T-helper 1 cell treated with Interleukin-12 subunit alpha and Interleukin-12 subunit beta and Interleukin-4 antibody, amounts not matched to agents 30 ng/mL and 1 ng/mL, for 36 hours (primary cell): Measurements from ENCODE around the gene RPRD1A. TPM values are rescaled to one million over a fixed set of nuclear protein-coding genes. Genes with fewer than 3 reads are reported as not detected.
"Not testable (repeated sequence)": the region's sequence is repeated elsewhere in the genome, so short reads cannot be mapped to it uniquely, and the experiment has no call there.

Experiments
- intact Hi-C: fragments of 100-400 bp; cut with micrococcal nuclease; formaldehyde crosslinking; loops from one replicate; pipeline ENCODE4 v1.15.1; 2024
- total RNA-seq: library from RNA; stranded (reverse); gene quantifications from 2 replicates; pipeline ENCODE4 v1.2.3, GENCODE V29; 2022

RPRD1A gene
- total RNA-seq, 1 donor from 2014 or later: 29.5 TPM

DNA sequence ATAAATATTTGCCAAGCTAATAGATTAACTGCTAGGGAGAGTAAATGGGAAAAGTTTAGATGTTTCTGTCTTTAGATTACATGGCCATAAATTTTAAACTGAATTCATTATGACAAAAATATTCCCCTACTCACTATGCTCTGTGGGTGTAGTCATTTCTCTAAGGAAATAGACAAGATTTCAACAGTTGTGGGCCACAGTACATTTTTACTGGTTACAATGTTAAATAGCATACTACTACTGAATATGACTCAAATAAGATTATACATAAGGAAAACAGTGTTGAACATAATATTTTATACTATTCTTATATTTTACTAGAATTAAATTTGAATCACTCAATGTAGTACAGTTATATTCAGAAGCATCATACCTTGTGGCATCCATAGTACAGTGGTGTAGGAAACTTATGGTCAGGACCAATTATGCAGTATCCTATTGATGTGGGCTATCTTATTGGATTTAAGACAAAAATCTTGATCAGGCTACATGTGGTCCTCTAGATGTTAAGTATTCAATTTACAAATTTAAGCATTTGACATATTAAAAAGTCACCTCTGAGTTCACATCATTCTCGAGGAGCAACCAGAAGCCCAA, 33.0 kb downstream of the RPRD1A start:
- intact Hi-C loops: no loop called here

GRCh38 chr18:36031903-36032302, 35.5 kb downstream of the RPRD1A start:
- intact Hi-C loops: no loop called here

DNA sequence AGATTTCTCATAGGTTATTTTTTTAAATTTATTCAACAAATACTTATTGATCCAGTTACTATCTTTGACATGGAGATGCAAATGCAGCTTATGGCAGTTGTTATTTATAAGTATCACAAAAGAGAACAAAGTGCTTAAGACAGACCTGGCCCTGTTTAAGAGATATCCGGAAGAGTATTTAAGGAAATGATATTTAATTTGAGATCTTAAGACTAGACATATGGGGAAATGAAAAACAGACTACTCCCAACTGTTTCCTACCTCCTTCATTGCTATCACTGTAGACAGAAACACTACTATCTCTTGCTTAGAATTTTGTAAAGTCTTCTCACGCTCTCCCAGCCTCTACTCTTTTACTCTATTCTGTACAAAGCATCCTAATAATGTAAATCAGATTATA, 36.0 kb downstream of the RPRD1A start:
- intact Hi-C loops: no loop called here

DNA sequence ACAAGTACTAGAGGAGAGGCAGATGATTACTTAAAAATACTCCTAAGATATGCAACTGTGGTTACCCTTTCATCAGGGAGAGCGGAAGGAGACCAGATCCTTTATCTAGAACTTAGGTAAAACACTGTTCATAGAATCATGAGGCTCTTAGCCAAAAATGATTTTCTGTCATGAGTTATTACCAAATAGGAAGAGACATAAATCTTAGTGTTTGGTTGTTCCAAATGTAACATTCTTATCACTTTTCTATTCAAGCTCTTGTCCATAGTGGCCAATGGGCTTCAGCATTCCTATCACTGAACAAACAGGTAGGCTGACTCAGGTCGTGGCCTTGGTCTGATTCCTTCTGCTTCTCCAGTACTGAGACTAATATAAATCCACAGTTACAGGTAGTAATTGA, 38.5 kb downstream of the RPRD1A start:
- intact Hi-C loops: no loop called here

GRCh38 chr18:36025025-36025424, 42.3 kb downstream of the RPRD1A start:
- intact Hi-C loops: no loop called here

- intact Hi-C loops: not testable (repeated sequence)
Observed at GRCh38 chr18:36024241-36024640, 43.1 kb downstream of the RPRD1A start.

GRCh38 chr18:36023336-36023735, 44.0 kb downstream of the RPRD1A start:
- intact Hi-C loops: no loop called here

DNA sequence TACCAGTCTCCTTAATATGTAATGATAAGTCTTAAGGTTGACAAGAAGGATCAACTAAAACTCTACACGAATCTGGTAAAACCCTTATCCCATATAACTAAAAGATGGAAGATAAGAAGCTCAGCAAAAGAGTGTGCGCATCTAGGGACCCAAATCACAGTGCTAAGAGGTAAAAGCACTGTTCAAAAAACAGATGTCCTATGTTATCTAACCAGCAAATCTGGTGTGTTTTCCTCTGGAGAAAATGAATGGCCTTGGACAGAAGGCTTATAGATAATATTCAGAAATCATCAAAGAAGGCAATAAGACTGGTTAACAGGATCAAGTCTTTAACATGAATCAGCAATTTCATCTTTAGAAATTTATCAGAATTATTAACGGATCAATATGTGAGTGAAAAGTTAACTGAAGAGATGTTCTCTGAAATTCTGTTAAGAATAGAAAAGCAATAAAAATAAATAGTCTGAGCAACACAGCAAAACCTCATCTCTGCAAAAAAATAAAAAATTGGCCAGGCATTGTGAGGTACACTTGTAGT, 47.1 kb downstream of the RPRD1A start:
- intact Hi-C loops: no loop called here

GRCh38 chr18:36017232-36017631, 50.1 kb downstream of the RPRD1A start:
- intact Hi-C loops: loop anchor here (1.0 to 10.0 kb wide), 9 partner anchors 44 to 792 kb away; partner anchors contain the start of genes ELP2, MOCOS, RMP24 and RPRD1A

DNA sequence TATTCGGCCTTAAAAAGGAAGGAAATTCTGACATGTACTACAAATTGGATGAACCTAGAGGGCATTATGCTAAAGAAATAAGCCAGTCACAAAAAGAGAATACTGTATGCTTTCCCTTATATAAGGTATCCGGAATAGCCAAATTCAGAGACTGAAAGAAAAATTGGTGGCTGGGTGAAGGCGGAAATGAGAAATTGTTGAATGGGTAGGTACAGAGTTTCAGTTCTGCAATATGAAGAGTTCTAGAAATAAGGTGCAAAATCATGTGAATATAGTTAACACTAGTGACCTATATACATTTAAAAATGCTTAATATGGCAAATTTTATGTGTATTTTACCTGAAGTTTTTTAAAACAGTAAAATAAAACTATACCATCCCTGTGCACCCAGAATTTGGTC, 51.7 kb downstream of the RPRD1A start:
- intact Hi-C loops: loop anchor here (2.0 to 10.0 kb wide), 4 partner anchors 43 to 793 kb away; partner anchors contain the start of genes MOCOS and RMP24

- intact Hi-C loops: loop anchor here (10.0 kb wide), 1 partner anchor 172 kb away; the partner anchor contains the start of gene MOCOS
Observed at GRCh38 chr18:36012891-36013290, 54.5 kb downstream of the RPRD1A start.

DNA sequence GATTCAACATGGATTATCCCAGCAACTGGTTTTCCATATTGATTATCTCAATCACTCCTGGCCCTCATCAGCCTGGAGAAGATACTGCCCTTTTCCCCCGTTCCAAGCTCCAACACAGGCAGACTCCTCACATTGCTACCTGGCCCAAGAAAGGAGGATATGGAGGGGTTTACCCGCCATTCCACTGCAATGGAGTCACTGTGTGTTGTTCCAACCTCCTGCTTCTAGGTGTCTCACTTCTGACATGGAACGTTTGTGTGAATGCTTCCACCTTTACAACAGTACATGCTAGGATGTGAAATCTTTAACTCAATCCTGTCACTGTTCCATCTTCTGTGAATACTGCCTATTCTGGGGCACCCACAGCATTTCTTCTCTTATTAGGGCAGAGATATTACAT, 58.1 kb downstream of the RPRD1A start:
- intact Hi-C loops: no loop called here

GRCh38 chr18:36006997-36007396, 60.4 kb downstream of the RPRD1A start:
- intact Hi-C loops: no loop called here

GRCh38 chr18:35999925-36000324, 67.4 kb downstream of the RPRD1A start:
- intact Hi-C loops: no loop called here

DNA sequence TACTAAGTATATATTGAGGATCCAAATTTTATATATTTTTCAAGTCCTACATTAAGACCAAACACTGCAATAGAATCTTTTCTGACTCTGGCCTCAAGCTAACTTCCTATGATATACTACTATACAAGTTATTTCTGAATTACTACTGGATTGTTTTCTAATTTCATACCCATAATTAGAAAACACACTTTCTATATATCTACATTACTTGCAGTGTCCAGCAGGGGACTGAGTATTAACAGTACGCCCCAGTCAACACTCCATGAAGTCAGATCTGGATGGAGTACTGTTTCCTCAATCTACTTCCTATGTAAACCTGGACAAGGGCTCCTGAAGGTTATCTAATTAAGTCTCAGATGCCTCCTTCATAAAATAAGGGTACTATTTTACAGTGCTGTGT, 68.4 kb downstream of the RPRD1A start:
- intact Hi-C loops: no loop called here

DNA sequence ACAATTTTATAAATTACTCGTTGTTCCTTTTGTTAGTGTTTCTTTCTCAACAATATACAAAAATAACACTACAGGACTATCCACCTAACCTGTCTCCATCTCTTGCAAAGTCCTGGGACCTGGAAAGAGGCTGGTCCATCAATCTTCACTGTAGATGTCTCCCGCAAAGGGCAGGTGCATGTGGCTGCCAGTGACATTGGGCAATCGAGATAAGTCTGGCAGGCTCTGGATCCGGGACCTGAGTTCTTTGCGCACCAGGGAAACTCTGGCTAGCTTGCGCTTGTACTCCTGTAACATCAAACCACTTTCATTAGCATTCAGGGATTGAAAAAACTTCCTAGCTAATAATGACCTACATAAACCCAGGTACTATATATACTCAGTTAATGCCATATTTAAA, 74.3 kb downstream of the RPRD1A start:
- intact Hi-C loops: no loop called here

DNA sequence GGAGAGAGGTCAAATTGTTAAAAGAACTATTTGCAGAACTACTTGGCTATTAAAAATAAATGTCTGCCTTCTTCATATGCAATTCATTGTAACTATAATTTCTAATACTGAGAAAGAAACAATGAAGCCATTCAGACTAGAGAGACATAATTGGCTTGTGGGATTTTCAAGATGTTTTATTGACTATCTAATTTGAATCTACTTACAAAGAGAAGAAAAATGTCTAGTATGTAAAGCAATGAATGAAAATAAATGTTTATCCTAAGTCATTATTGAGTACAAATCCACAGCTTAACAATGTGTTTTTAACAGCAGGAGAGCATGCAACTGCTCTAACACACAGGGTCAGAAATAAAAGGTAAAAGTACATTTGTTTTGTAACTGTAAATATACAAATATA, 75.7 kb downstream of the RPRD1A start:
- intact Hi-C loops: no loop called here

- intact Hi-C loops: no loop called here
Observed at GRCh38 chr18:35983818-35984217, 83.5 kb downstream of the RPRD1A start.

DNA sequence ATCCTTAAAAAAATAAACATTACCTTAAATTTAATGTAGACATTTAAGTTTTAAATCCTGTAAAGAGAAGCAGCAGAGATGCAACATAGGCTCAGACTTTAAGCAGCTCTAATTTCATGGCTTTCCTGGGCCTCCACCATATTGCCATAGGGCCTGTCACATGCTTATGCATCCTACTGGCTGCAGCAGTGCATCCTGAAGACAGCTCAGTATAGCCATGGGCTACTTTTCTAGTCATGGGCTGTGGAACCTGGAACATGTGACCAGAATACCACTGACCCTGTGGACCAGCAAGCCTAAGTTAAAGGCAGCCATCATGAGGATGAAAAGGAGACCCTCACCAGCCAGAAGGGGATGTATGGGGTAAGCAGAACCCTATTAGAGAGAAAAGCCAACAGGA, 84.2 kb downstream of the RPRD1A start:
- intact Hi-C loops: no loop called here

GRCh38 chr18:35982409-35983114, 84.8 kb downstream of the RPRD1A start:
- intact Hi-C loops: no loop called here

DNA sequence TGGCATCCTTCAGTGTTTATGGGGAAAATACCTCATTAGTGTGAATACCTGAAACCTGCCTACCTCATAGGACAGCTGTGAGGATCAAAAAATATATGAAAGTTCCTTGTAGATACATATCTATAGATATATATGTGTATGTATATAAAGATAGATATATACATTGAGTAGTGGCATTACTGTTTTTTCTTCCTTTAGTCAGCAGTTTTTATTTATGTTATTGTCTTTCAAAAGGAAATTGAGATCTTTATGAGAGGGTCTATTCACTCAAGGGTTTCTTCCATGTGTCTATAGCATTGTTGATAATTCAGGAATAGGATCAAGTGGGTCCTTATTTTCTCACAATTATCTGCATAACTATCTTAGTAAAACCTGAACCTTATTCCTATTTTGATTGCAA, 88.2 kb downstream of the RPRD1A start:
- intact Hi-C loops: no loop called here

GRCh38 chr18:35974181-35974580, 93.2 kb downstream of the RPRD1A start:
- intact Hi-C loops: loop anchor here (5.0 kb wide), 1 partner anchor 587 kb away; no protein-coding TSS in a partner anchor

DNA sequence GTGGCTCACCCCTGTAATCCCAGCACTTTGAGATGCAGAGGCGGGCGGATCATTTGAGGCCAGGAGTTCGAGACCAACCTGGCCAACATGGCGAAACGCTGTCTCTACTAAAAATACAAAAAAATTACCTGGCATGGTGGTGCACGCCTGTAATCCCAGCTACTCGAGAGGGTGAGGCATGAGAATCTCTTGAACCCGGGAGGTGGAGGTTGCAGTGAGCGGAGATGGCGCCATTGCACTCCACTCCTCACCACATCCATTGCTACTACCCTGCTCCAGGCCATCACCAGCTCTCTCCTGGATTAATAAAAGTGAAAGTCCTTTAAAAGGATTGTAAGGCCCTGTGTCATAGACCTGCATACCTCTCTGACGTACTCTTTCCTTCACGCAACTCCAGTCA, 93.7 kb downstream of the RPRD1A start:
- intact Hi-C loops: loop anchor here (2.0 to 5.0 kb wide), 4 partner anchors 43 to 995 kb away; partner anchors contain the start of gene MOCOS
